RWPE2 (cell line): ENCODE measurements around the gene C20orf144.

ENCODE experiments used
- ATAC-seq: fragments of 200-7000 bp; cut with Tn5 transposase; 3 replicates; pipeline ENCODE4 v1.9.1; 2021; ENCODE audit warnings: low read depth
- DNase-seq: peaks from one replicate; pipeline ENCODE4 v3.0.0-alpha.2; 2020; ENCODE audit warnings: low spot score
- H3K27ac ChIP-seq: fragments of 450-650 bp; 2 replicates; pipeline ENCODE4 v1.5.1; 2017; ENCODE audit warnings: mild to moderate bottlenecking; ENCODE audit not compliant: poor library complexity, severe bottlenecking
- H3K27me3 ChIP-seq: fragments of 250-450 bp; sonication (Bioruptor Pico); 2 replicates; pipeline ENCODE4 v1.5.1; 2021; ENCODE audit warnings: mild to moderate bottlenecking, moderate library complexity; ENCODE audit not compliant: insufficient read depth, poor library complexity, severe bottlenecking
- H3K36me3 ChIP-seq: fragments of 250-450 bp; sonication (Bioruptor Pico); 2 replicates; pipeline ENCODE4 v1.5.1; 2020; ENCODE audit warnings: low read depth, mild to moderate bottlenecking, moderate library complexity
- H3K4me1 ChIP-seq: fragments of 250-450 bp; sonication (Bioruptor Pico); 2 replicates; pipeline ENCODE4 v1.5.1; 2021; ENCODE audit warnings: mild to moderate bottlenecking, moderate library complexity; ENCODE audit not compliant: insufficient read depth, poor library complexity, severe bottlenecking
- H3K4me3 ChIP-seq: fragments of 250-450 bp; sonication (Bioruptor Pico); 2 replicates; pipeline ENCODE4 v1.5.1; 2021; ENCODE audit warnings: mild to moderate bottlenecking, moderate library complexity; ENCODE audit not compliant: severe bottlenecking
- H3K9me3 ChIP-seq: fragments of 250-450 bp; sonication (Bioruptor Pico); 2 replicates; pipeline ENCODE4 v1.5.1; 2021; ENCODE audit warnings: mild to moderate bottlenecking, moderate library complexity; ENCODE audit not compliant: severe bottlenecking
- TF ChIP-seq, protein P1 (sequence below): fragments of 450-650 bp; IDR thresholded peaks from one replicate; pipeline ENCODE4 v1.5.1; 2017; ENCODE audit warnings: mild to moderate bottlenecking, moderate library complexity; ENCODE audit not compliant: poor library complexity, severe bottlenecking

C20orf144 gene

GRCh38 chr20:33656010-33656782, 5.9 kb upstream of the C20orf144 start:
- DNase-seq: no peak
- H3K27me3 ChIP-seq: no peaks in the 10 kb centered on the region
- H3K36me3 ChIP-seq: no peaks in the 10 kb centered on the region
- ATAC-seq: no peak
- no peak overlapping the region for H3K4me3 ChIP-seq
- no peaks in the 10 kb centered on the region for H3K9me3 ChIP-seq
- no peak overlapping the region for H3K27ac ChIP-seq
- H3K4me1 ChIP-seq: no peaks in the 10 kb centered on the region
- TF ChIP-seq, protein P1, sequence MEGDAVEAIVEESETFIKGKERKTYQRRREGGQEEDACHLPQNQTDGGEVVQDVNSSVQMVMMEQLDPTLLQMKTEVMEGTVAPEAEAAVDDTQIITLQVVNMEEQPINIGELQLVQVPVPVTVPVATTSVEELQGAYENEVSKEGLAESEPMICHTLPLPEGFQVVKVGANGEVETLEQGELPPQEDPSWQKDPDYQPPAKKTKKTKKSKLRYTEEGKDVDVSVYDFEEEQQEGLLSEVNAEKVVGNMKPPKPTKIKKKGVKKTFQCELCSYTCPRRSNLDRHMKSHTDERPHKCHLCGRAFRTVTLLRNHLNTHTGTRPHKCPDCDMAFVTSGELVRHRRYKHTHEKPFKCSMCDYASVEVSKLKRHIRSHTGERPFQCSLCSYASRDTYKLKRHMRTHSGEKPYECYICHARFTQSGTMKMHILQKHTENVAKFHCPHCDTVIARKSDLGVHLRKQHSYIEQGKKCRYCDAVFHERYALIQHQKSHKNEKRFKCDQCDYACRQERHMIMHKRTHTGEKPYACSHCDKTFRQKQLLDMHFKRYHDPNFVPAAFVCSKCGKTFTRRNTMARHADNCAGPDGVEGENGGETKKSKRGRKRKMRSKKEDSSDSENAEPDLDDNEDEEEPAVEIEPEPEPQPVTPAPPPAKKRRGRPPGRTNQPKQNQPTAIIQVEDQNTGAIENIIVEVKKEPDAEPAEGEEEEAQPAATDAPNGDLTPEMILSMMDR: no peak

DNA sequence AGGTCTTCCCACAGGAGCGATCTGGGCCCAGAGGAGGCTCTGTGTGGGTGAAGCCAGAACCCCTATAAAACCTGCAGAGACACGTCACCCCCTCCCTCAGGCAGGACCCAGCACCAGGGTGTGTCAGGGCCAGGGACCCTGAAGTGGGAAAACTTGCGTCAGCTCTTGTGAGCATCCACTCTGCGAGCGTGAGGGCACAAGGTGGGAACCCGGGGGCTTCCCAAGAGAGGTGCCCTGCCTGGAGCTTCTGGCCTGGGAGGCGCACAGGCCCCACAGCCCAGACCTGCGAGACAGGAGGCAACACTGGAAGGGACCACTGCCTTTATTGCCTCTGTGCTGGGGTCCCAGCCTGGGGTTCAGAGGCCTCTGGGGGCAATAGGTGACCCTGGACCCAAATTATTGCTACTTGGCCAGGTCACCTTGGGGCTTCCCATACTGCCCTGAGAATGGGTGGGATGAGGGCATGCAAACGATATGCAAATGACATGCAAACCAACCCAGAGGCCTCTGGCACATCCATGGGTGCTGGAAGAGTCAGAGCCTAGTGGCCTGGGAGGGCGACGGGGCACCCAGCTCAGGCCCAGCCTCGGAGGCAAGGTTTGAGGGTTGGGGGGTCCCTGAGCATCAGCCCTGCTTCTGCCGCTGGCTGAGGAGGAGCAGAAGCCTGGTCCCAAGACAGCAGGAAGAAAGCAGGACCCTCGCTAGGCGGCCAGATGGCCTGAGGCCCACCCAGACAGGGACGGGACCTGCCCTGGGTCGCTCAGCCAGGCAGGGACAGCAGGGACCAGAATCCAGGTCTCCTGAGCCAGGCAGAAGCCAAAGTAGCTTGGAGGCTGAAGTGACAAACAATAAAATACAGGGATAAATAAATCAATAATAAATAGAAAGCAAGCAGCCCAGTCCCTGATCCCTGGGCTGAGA, 5.1 kb upstream of the C20orf144 start:
- Histone ChIP-seq H3K36me3 (no peaks in the 10 kb centered on the region), H3K4me3 (no peak overlapping the region), H3K27me3 (no peaks in the 10 kb centered on the region), H3K4me1 (no peaks in the 10 kb centered on the region), H3K9me3 (no peaks in the 10 kb centered on the region), H3K27ac (no peak overlapping the region)
- ATAC-seq (no peak), DNase-seq (no peak)
- TF ChIP-seq, protein P1: no peak

DNA sequence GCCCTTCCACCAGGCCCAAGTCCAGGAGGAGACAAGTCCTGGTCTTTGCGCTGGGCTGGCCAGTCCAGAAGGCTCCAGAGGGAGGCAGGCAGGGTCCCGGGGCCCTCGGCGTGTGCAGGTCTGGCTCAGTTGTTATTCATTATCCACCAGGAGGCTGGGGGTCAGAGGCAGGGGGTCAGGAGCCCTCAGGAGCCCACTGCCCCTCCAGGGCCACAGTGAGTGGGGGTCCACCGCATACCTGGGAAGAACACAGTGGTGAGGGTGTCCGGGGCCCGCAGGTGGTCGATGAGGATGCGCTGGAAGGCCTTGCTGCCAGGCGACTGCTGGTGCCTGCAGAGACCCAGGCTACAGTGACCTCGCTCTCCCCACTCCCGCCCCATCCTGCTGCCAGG, 4.4 kb upstream of the C20orf144 start:
- Histone ChIP-seq H3K9me3 (no peaks in the 10 kb centered on the region), H3K36me3 (no peaks in the 10 kb centered on the region), H3K27ac (no peak overlapping the region), H3K4me3 (no peak overlapping the region), H3K27me3 (no peaks in the 10 kb centered on the region), H3K4me1 (no peaks in the 10 kb centered on the region)
- TF ChIP-seq, protein P1: no peak
- DNase-seq (peak; percentile 85), ATAC-seq (no peak)

- Histone ChIP-seq H3K27me3 (no peaks in the 10 kb centered on the region), H3K4me3 (no peak overlapping the region), H3K27ac (no peak overlapping the region), H3K4me1 (no peaks in the 10 kb centered on the region), H3K9me3 (no peaks in the 10 kb centered on the region), H3K36me3 (no peaks in the 10 kb centered on the region)
- peak; percentile 84 for DNase-seq
- TF ChIP-seq, protein P1: no peak
- no peak for ATAC-seq
These were observed 3.6 kb upstream of the C20orf144 start for GRCh38 chr20:33658510-33658909.

GRCh38 chr20:33658929-33659328, 3.2 kb upstream of the C20orf144 start:
- no peaks in the 10 kb centered on the region for H3K9me3 ChIP-seq
- H3K36me3 ChIP-seq: no peaks in the 10 kb centered on the region
- TF ChIP-seq, protein P1: no peak
- DNase-seq: no peak
- H3K4me3 ChIP-seq: no peak overlapping the region
- no peaks in the 10 kb centered on the region for H3K27me3 ChIP-seq
- no peak for ATAC-seq
- H3K4me1 ChIP-seq: no peaks in the 10 kb centered on the region
- no peak overlapping the region for H3K27ac ChIP-seq
